Tongue (tissue), 2 donors: ENCODE measurements around the gene RTL3. TPM values are rescaled to one million over a fixed set of nuclear protein-coding genes. Genes with fewer than 3 reads are reported as not detected.

Experiments
- DNase-seq: peaks from one replicate; pipeline ENCODE4 v3.0.0-alpha.2; 2015
- total RNA-seq: library from RNA; depleted of rRNA; stranded (reverse); fragments of >200 nt; gene quantifications from one replicate; pipeline ENCODE4 v1.2.3, GENCODE V29; 2014

RTL3 gene
- total RNA-seq, 1 donor from 2014 or later = 1.9 TPM

GRCh38 chrX:78619834-78620233 is 39.3 kb downstream of the RTL3 start:
- peak; percentile 32 for DNase-seq

GRCh38 chrX:78618987-78619386 is 40.1 kb downstream of the RTL3 start:
- no peak for DNase-seq

- DNase-seq = no peak
Measured at GRCh38 chrX:78614264-78614663, 44.9 kb downstream of the RTL3 start.

Other genes with a start within 250 kb of the RTL3 start
- 40.8 TPM for gene LPAR4, start 88.4 kb upstream of the RTL3 start, total RNA-seq